SK-N-SH (cell line): ENCODE measurements around the gene NR2F1. TPM values are rescaled to one million over a fixed set of nuclear protein-coding genes. Genes with fewer than 3 reads are reported as not detected.

Experiments
- CTCF ChIA-PET: fragments of 300-600, 350-600 bp; formaldehyde crosslinking; extraction: SDS; loops from one replicate; lab custom pipeline; 2021; lab: Yijun Ruan, JAX
- POLR2A ChIA-PET: fragments of 350-600 bp; sonication (Branson Sonifier 250); formaldehyde crosslinking; extraction: SDS; loops from one replicate; lab custom pipeline; 2020; ENCODE audit warnings: antibody characterized with exemption, inconsistent platforms; lab: Yijun Ruan, JAX
- DNase-seq: peaks from one replicate; pipeline ENCODE4 v3.0.0; 2012
- H2AFZ ChIP-seq: fragments of 200-600 bp; sonication (generic); 2 replicates; pipeline ENCODE4 v1.8.1; 2016; ENCODE audit warnings: antibody characterized with exemption, mild to moderate bottlenecking, low read depth
- H3F3A ChIP-seq: fragments of 200-600 bp; sonication (generic); replicated peaks from 2 replicates; pipeline ENCODE3; 2016; ENCODE audit warnings: antibody characterized with exemption, mild to moderate bottlenecking; ENCODE audit not compliant: insufficient read depth
- H3K27ac ChIP-seq, 2 experiments: fragments of 200-500 bp in 1 of 2; fragments of 200-600 bp in 1 of 2; sonication (Bioruptor generic) in 1 of 2; sonication (generic), shearing (Covaris generic) in 1 of 2; 2 replicates each; pipeline versions ENCODE4 v1.5.1 to v1.6.1; 2014 to 2016; ENCODE audit warnings: low read depth in 2 of 2, inconsistent platforms in 1 of 2, low read length in 1 of 2, mild to moderate bottlenecking in 1 of 2, mixed read lengths in 1 of 2
- H3K27me3 ChIP-seq: fragments of 200-600 bp; sonication (generic), shearing (Covaris generic); 2 replicates; pipeline ENCODE4 v1.6.1; 2016; ENCODE audit warnings: mixed run types; ENCODE audit not compliant: insufficient read depth
- H3K36me3 ChIP-seq, 2 experiments: fragments of 200-500 bp in 1 of 2; fragments of 200-600 bp in 1 of 2; sonication (Bioruptor generic) in 1 of 2; sonication (generic) in 1 of 2; replicated peaks in 1 of 2; 2 replicates each; pipeline versions ENCODE3 to v1.5.1; 2014 to 2016; ENCODE audit warnings: low read length in 1 of 2, mild to moderate bottlenecking in 1 of 2; ENCODE audit not compliant: insufficient read depth in 2 of 2, control insufficient read depth in 1 of 2
- H3K4me1 ChIP-seq, 2 experiments: fragments of 200-500 bp in 1 of 2; fragments of 200-600 bp in 1 of 2; sonication (Bioruptor generic) in 1 of 2; sonication (generic), shearing (Covaris generic) in 1 of 2; 2 replicates each; pipeline versions ENCODE4 v1.5.1 to v1.6.1; 2014 to 2016; ENCODE audit warnings: low read depth in 1 of 2, low read length in 1 of 2, mixed run types in 1 of 2; ENCODE audit not compliant: insufficient read depth in 2 of 2, control insufficient read depth in 1 of 2
- H3K4me2 ChIP-seq: fragments of 200-600 bp; sonication (generic), shearing (Covaris generic); 2 replicates; pipeline ENCODE4 v1.6.1; 2017; ENCODE audit warnings: mixed run types
- H3K4me3 ChIP-seq, 2 experiments: fragments of 200-500 bp in 1 of 2; fragments of 200-600 bp in 1 of 2; sonication (Bioruptor generic) in 1 of 2; sonication (generic), shearing (Covaris generic) in 1 of 2; 2 replicates each; pipeline versions ENCODE4 v1.5.1 to v1.8.1; 2014 to 2016; ENCODE audit warnings: low read depth in 2 of 2, inconsistent platforms in 1 of 2, low read length in 1 of 2, mild to moderate bottlenecking in 1 of 2, mixed read lengths in 1 of 2, moderate library complexity in 1 of 2
- H3K79me2 ChIP-seq: fragments of 200-600 bp; sonication (generic); 2 replicates; pipeline ENCODE4 v1.8.1; 2017; ENCODE audit warnings: mild to moderate bottlenecking; ENCODE audit not compliant: insufficient read depth
- H3K9ac ChIP-seq: fragments of 200-600 bp; sonication (generic); 2 replicates; pipeline ENCODE4 v1.6.1; 2017; ENCODE audit warnings: mixed run types
- H3K9me2 ChIP-seq: fragments of 200-600 bp; sonication (generic); 2 replicates; pipeline ENCODE4 v1.6.1; 2017; ENCODE audit warnings: mixed run types
- H3K9me3 ChIP-seq: fragments of 200-600 bp; sonication (generic); 2 replicates; pipeline ENCODE4 v1.6.1; 2017; ENCODE audit warnings: mixed run types, mild to moderate bottlenecking, moderate library complexity
- H4K20me1 ChIP-seq: fragments of 200-600 bp; sonication (generic); 2 replicates; pipeline ENCODE4 v1.6.1; 2017; ENCODE audit warnings: mild to moderate bottlenecking, mixed run types; ENCODE audit not compliant: insufficient read depth
- CHD2 ChIP-seq: fragments of 150-350 bp; IDR thresholded peaks from 2 replicates; pipeline ENCODE4 v1.6.1; 2018; ENCODE audit warnings: low read length; ENCODE audit not compliant: partially characterized antibody
- EP300 ChIP-seq, 2 experiments: IDR thresholded peaks; 2 replicates each; pipeline versions ENCODE4 v1.4.0 to v1.6.1; 2012; ENCODE audit warnings: borderline replicate concordance in 1 of 2, low read depth in 1 of 2, low read length in 1 of 2
- GABPA ChIP-seq: IDR thresholded peaks from 2 replicates; pipeline ENCODE4 v1.4.0; 2012; ENCODE audit warnings: low read depth, mild to moderate bottlenecking
- GATA2 ChIP-seq: sonication (generic); formaldehyde crosslinking; IDR thresholded peaks from 2 replicates; pipeline ENCODE4 v1.5.0; 2020; ENCODE audit warnings: mild to moderate bottlenecking, missing genetic modification reagents
- JUND ChIP-seq: IDR thresholded peaks from 2 replicates; pipeline ENCODE4 v1.4.0; 2012
- MXI1 ChIP-seq: IDR thresholded peaks from 2 replicates; pipeline ENCODE4 v1.6.1; 2012; ENCODE audit warnings: mild to moderate bottlenecking, low read depth, low read length, improper control_type of control experiment
- NFIC ChIP-seq: IDR thresholded peaks from 2 replicates; pipeline ENCODE4 v1.4.0; 2012; ENCODE audit warnings: borderline replicate concordance
- NRF1 ChIP-seq: IDR thresholded peaks from 2 replicates; pipeline ENCODE4 v1.6.1; 2012; ENCODE audit warnings: low read depth, mild to moderate bottlenecking, low read length
- POLR2AphosphoS5 ChIP-seq: IDR thresholded peaks from 2 replicates; pipeline ENCODE4 v1.6.1; 2012; ENCODE audit warnings: low read depth, low read length
- SIN3A ChIP-seq: IDR thresholded peaks from 2 replicates; pipeline ENCODE4 v1.6.1; 2012; ENCODE audit warnings: low read depth, mild to moderate bottlenecking, low read length, moderate library complexity, borderline replicate concordance
- WGBS: methylation state at CpG from one replicate; pipeline ENCODE4 v1.1.6; 2017; ENCODE audit warnings: low lambda C conversion rate; 5-methylcytosine and 5-hydroxymethylcytosine counted together
- polyA plus RNA-seq, 3 experiments: library from polyadenylated mRNA; depleted of rRNA; stranded (reverse); fragments of >200 nt; gene quantifications; 2 replicates each; pipeline ENCODE4 v1.2.3, GENCODE V29; 2012
- TF ChIP-seq, protein P1 (sequence below): IDR thresholded peaks from 2 replicates; pipeline ENCODE4 v1.6.1; 2012; ENCODE audit warnings: mild to moderate bottlenecking, low read depth, low read length, moderate library complexity
- TF ChIP-seq, protein P2 (sequence below): IDR thresholded peaks from 2 replicates; pipeline ENCODE4 v1.4.0; 2012; ENCODE audit warnings: low read depth

The NR2F1 gene
- polyA plus RNA-seq, 1 of the 3 experiments (the other 2 are of a cell fraction), result 47.1 TPM

DNA sequence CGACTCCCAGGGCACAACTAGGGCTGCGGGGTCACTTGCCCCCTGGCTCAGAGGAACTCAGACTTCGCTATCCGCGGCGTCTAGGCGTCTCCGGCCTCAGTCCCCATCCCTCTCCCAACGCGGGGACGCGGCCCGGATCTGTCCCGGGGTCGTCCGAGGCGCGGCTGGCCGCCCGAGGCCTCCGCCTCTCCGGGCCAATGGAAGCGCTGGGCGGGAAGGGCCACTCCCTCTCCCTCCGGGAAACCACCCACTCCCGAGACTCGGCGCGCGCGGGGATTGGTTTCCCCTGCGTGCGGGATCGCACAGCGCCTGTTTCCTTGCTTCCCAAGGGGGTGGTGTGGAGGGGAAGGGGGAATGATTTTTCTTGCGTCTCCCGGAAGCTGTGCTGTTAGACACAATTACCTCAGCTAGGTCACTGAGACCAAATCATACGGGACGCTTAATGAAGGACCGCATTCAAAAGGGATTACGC lies 38.3 kb downstream of the NR2F1 start:
- POLR2A ChIA-PET, result interaction anchor here (0.6 to 2.8 kb wide), 8 partner anchors 20 to 1122 kb away, joined by 3 to 18 read pairs (median 4); partner anchors contain the start of gene NR2F1
- TF ChIP-seq, protein P1, sequence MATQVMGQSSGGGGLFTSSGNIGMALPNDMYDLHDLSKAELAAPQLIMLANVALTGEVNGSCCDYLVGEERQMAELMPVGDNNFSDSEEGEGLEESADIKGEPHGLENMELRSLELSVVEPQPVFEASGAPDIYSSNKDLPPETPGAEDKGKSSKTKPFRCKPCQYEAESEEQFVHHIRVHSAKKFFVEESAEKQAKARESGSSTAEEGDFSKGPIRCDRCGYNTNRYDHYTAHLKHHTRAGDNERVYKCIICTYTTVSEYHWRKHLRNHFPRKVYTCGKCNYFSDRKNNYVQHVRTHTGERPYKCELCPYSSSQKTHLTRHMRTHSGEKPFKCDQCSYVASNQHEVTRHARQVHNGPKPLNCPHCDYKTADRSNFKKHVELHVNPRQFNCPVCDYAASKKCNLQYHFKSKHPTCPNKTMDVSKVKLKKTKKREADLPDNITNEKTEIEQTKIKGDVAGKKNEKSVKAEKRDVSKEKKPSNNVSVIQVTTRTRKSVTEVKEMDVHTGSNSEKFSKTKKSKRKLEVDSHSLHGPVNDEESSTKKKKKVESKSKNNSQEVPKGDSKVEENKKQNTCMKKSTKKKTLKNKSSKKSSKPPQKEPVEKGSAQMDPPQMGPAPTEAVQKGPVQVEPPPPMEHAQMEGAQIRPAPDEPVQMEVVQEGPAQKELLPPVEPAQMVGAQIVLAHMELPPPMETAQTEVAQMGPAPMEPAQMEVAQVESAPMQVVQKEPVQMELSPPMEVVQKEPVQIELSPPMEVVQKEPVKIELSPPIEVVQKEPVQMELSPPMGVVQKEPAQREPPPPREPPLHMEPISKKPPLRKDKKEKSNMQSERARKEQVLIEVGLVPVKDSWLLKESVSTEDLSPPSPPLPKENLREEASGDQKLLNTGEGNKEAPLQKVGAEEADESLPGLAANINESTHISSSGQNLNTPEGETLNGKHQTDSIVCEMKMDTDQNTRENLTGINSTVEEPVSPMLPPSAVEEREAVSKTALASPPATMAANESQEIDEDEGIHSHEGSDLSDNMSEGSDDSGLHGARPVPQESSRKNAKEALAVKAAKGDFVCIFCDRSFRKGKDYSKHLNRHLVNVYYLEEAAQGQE, result no peak
- TF ChIP-seq GATA2 (CRISPR knock-in tag) (peak; percentile 33; the same call in 1 of the 2 replicates), JUND (no peak), NRF1 (peak; percentile 24; the same call in 1 of the 2 replicates), POLR2AphosphoS5 (0 out of 2 replicates have a peak, but pooled peaks have one; percentile 41), EP300 (IDR thresholded peaks at IDR 0.05; ENCODE audit: borderline replicate concordance in 1 of 2, low read depth in 1 of 2, low read length in 1 of 2) (peak in 1 of 2 experiments; percentile 15; a peak in 1 of 4 replicates), NFIC (no peak), MXI1 (peak; percentile 54), CHD2 (peak; percentile 8), SIN3A (no peak), GABPA (peak; percentile 53; the same call in 1 of the 2 replicates)
- TF ChIP-seq, protein P2, sequence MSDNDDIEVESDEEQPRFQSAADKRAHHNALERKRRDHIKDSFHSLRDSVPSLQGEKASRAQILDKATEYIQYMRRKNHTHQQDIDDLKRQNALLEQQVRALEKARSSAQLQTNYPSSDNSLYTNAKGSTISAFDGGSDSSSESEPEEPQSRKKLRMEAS, result peak; percentile 60; the same call in 1 of the 2 replicates
- TF ChIP-seq, all 33 proteins: peak for 8

More for the DNA sequence above, 38.3 kb downstream of the NR2F1 start:
- H3K4me3 ChIP-seq, result peak overlapping the region; percentile 71 to 85
- no peaks in the 10 kb centered on the region for H3K79me2 ChIP-seq
- no peaks in the 10 kb centered on the region for H4K20me1 ChIP-seq
- H3K36me3 ChIP-seq, result no peaks in the 10 kb centered on the region
- CTCF ChIA-PET, result interaction anchor here (0.9 to 4.5 kb wide), 9 partner anchors 9 to 712 kb away, joined by 3 to 34 read pairs (median 4); no protein-coding TSS in a partner anchor
- peaks cover 0 to 4% of the 10 kb centered on the region in 2 experiments; a peak in 2 of 4 replicates for H3K4me1 ChIP-seq
- H3K9me3 ChIP-seq, result no peaks in the 10 kb centered on the region
- peak overlapping the region; percentile 96 for H3K4me2 ChIP-seq
- 1% methylated on average over 15 of the region's 41 CpGs for WGBS
- H3K27ac ChIP-seq, result peak overlapping the region; percentile 86 to 97
- H3K27me3 ChIP-seq, result no peaks in the 10 kb centered on the region
- peak; percentile 88 for DNase-seq
- H3F3A ChIP-seq, result peaks cover 13% of the 10 kb centered on the region
- H3K9ac ChIP-seq, result peak overlapping the region; percentile 73
- H2AFZ ChIP-seq, result peak overlapping the region; percentile 76
- no peaks in the 10 kb centered on the region for H3K9me2 ChIP-seq
